Spleen (tissue), 11 donors: ENCODE measurements around the gene LRRC15. TPM values are rescaled to one million over a fixed set of nuclear protein-coding genes. Genes with fewer than 3 reads are reported as not detected.

Experiments used
- DNase-seq: peaks from one replicate; pipeline ENCODE4 v3.0.0-alpha.2; 2020
- H3K27ac ChIP-seq, 8 donors: fragments of 200-600 bp; sonication (generic) in 7 of 8; 1 replicate in 4 of 8; 2 replicates in 4 of 8; pipeline versions ENCODE4 v1.5.0 to v1.8.0; 2016 to 2021; ENCODE audit warnings: inconsistent platforms in 4 of 8, mild to moderate bottlenecking in 4 of 8, moderate library complexity in 1 of 8
- H3K27me3 ChIP-seq, 7 donors: fragments of 200-600 bp; sonication (generic) in 6 of 7; replicated peaks in 1 of 7; 1 replicate in 4 of 7; 2 replicates in 3 of 7; pipeline versions ENCODE4 v1.5.0 to v1.8.0; 2016 to 2021; ENCODE audit warnings: inconsistent platforms in 3 of 7, mild to moderate bottlenecking in 1 of 7
- H3K36me3 ChIP-seq, 6 donors: fragments of 200-600 bp; sonication (generic) in 5 of 6; 1 replicate in 4 of 6; 2 replicates in 2 of 6; pipeline versions ENCODE4 v1.5.0 to v1.8.0; 2016 to 2021; ENCODE audit warnings: inconsistent platforms in 2 of 6
- H3K4me1 ChIP-seq, 6 donors: fragments of 200-600 bp; sonication (generic) in 5 of 6; 1 replicate in 3 of 6; 2 replicates in 3 of 6; pipeline versions ENCODE4 v1.5.0 to v1.8.0; 2016 to 2021; ENCODE audit warnings: inconsistent platforms in 3 of 6
- H3K4me3 ChIP-seq, 8 donors: fragments of 200-600 bp; sonication (generic) in 7 of 8; 1 replicate in 4 of 8; 2 replicates in 4 of 8; pipeline versions ENCODE4 v1.5.0 to v1.8.0; 2016 to 2021; ENCODE audit warnings: inconsistent platforms in 4 of 8, mild to moderate bottlenecking in 4 of 8, moderate library complexity in 2 of 8
- H3K9me3 ChIP-seq, 8 donors: fragments of 200-600 bp; sonication (generic) in 7 of 8; 1 replicate in 4 of 8; 2 replicates in 4 of 8; pipeline versions ENCODE4 v1.5.0 to v1.8.0; 2016 to 2021; ENCODE audit warnings: inconsistent platforms in 4 of 8
- CTCF ChIP-seq, 11 experiments: fragments of 200-600 bp in 7 of 11; fragments of 450-650 bp in 4 of 11; sonication (generic) in 4 of 11; IDR thresholded peaks in 8 of 11; conservative IDR thresholded peaks in 3 of 11; 1 replicate in 7 of 11; 2 replicates in 4 of 11; pipeline versions ENCODE4 v1.4.0 to v1.8.0; 2016 to 2021; ENCODE audit warnings: antibody characterized with exemption in 11 of 11, inconsistent platforms in 4 of 11, mild to moderate bottlenecking in 1 of 11
- POLR2A ChIP-seq, 3 donors: fragments of 450-650 bp; IDR thresholded peaks; one replicate each; pipeline ENCODE4 v1.5.1; 2017; ENCODE audit warnings: antibody characterized with exemption in 3 of 3, mild to moderate bottlenecking in 1 of 3
- POLR2AphosphoS5 ChIP-seq, 3 donors: sonication (generic); formaldehyde crosslinking; IDR thresholded peaks; one replicate each; pipeline ENCODE4 v1.5.1; 2017; ENCODE audit warnings: antibody characterized with exemption in 3 of 3
- WGBS, 5 donors: extraction: QIAGEN DNeasy Blood & Tissue Kit in 3 of 5; methylation state at CpG; one replicate each; pipeline versions ENCODE4 v1.1.5 to v1.1.7; 2013 to 2018; 5-methylcytosine and 5-hydroxymethylcytosine counted together
- intact Hi-C: fragments of 100-400 bp; cut with DNase I; formaldehyde crosslinking; loops from one replicate; pipeline ENCODE4 v1.15.0; 2023; ENCODE audit warnings: low total_unique reads
- polyA plus RNA-seq, 3 donors: library from polyadenylated mRNA; stranded (reverse); fragments of 200-250 nt; gene quantifications; one replicate each; pipeline ENCODE4 v1.2.1, GENCODE V29; 2013
- total RNA-seq, 7 donors: library from RNA; depleted of rRNA in 3 of 7; stranded (reverse); fragments of >200 nt in 3 of 7; fragmentation: NEBNext Ultra II Directional in 4 of 7; extraction: Animal tissue kit (Norgen Biotek cat#: 25700) in 4 of 7; gene quantifications; one replicate each; pipeline versions ENCODE4 v1.1.0 to v1.2.1, GENCODE V29; 2016 to 2021
- donor health status: healthy with polysubstance abuse.
- donor health status: DM: no; HTN: no; CAD: no; lungs with moderate emphysema.
- donor health status: DM: no; HTN: no; CAD: no.
- donor health status: Bipolar disorder and iron deficiency.
- donor health status: healthy.
- donor health status: DM: no; HTN: no; CAD: no.
- donor health status: DM: yes; HTN: yes; CAD: no.

The LRRC15 gene
- total and polyA plus RNA-seq, 10 donors = 0.09 to 1.1 (median 0.35) TPM; not detected in 1

GRCh38 chr3:194357681-194358080 is 11.9 kb downstream of the LRRC15 start:
- WGBS, 5 donors = 83 to 90% (median 87%) methylated on average over 11 of the region's 11 CpGs
- Histone ChIP-seq H3K4me1 (no peaks in the 10 kb centered on the region), H3K27me3 (peaks cover 0 to 16% (median 0%) of the 10 kb centered on the region in 7 donors), H3K9me3 (no peaks in the 10 kb centered on the region), H3K4me3 (no peak overlapping the region), H3K36me3 (no peaks in the 10 kb centered on the region), H3K27ac (no peak overlapping the region)
- no peak for DNase-seq
- TF ChIP-seq POLR2AphosphoS5 (IDR thresholded peaks at IDR 0.05) (no peak), CTCF (IDR thresholded peaks at IDR 0.05 in 8 of 11, conservative IDR thresholded peaks at IDR 0.05 in 3 of 11) (no peak), POLR2A (IDR thresholded peaks at IDR 0.05) (no peak)
- intact Hi-C loops = no loop called here

- TF ChIP-seq POLR2A (IDR thresholded peaks at IDR 0.05) (no peak), CTCF (IDR thresholded peaks at IDR 0.05 in 8 of 11, conservative IDR thresholded peaks at IDR 0.05 in 3 of 11) (no peak), POLR2AphosphoS5 (IDR thresholded peaks at IDR 0.05) (no peak)
- no peak for DNase-seq
- Histone ChIP-seq H3K36me3 (no peaks in the 10 kb centered on the region), H3K4me1 (no peaks in the 10 kb centered on the region), H3K4me3 (no peak overlapping the region), H3K9me3 (no peaks in the 10 kb centered on the region), H3K27me3 (peaks cover 0 to 16% (median 0%) of the 10 kb centered on the region in 7 donors), H3K27ac (no peak overlapping the region)
- 55 to 73% (median 62%) methylated on average over 7 of the region's 7 CpGs for WGBS, 5 donors
- intact Hi-C loops = no loop called here
Measured at GRCh38 chr3:194355379-194355778, 14.2 kb downstream of the LRRC15 start.

- H3K9me3 ChIP-seq = no peaks in the 10 kb centered on the region
- H3K27ac ChIP-seq = no peak overlapping the region
- no peak overlapping the region for H3K4me3 ChIP-seq
- peak; percentile 64 for DNase-seq
- TF ChIP-seq POLR2AphosphoS5 (IDR thresholded peaks at IDR 0.05) = no peak
- TF ChIP-seq CTCF (IDR thresholded peaks at IDR 0.05 in 8 of 11, conservative IDR thresholded peaks at IDR 0.05 in 3 of 11) = no peak
- TF ChIP-seq POLR2A (IDR thresholded peaks at IDR 0.05) = no peak
- H3K27me3 ChIP-seq = peaks cover 0 to 15% (median 0%) of the 10 kb centered on the region in 7 donors
- intact Hi-C loops = no loop called here
- no peaks in the 10 kb centered on the region for H3K4me1 ChIP-seq
- 63 to 81% (median 67%) methylated on average over 2 of the region's 2 CpGs for WGBS, 5 donors
- no peaks in the 10 kb centered on the region for H3K36me3 ChIP-seq
Measured at GRCh38 chr3:194354315-194354714, 15.2 kb downstream of the LRRC15 start.

- 82 to 92% (median 83%) methylated on average over 10 of the region's 10 CpGs for WGBS, 5 donors
- DNase-seq = no peak
- Histone ChIP-seq H3K4me1 (no peaks in the 10 kb centered on the region), H3K9me3 (no peaks in the 10 kb centered on the region), H3K36me3 (no peaks in the 10 kb centered on the region), H3K4me3 (no peak overlapping the region), H3K27ac (no peak overlapping the region), H3K27me3 (peaks cover 0 to 5% (median 0%) of the 10 kb centered on the region in 7 donors)
- TF ChIP-seq POLR2A (IDR thresholded peaks at IDR 0.05) (no peak), CTCF (IDR thresholded peaks at IDR 0.05 in 8 of 11, conservative IDR thresholded peaks at IDR 0.05 in 3 of 11) (no peak), POLR2AphosphoS5 (IDR thresholded peaks at IDR 0.05) (no peak)
- intact Hi-C loops = no loop called here
Measured at GRCh38 chr3:194352667-194353246, 16.8 kb downstream of the LRRC15 start.
